ENCODE measurements around the gene TBL1XR1. TPM values are rescaled to one million over a fixed set of nuclear protein-coding genes. Genes with fewer than 3 reads are reported as not detected.

The TBL1XR1 gene
- 100 to 1,000 TPM; 131 to 180 TPM for total RNA-seq

DNA sequence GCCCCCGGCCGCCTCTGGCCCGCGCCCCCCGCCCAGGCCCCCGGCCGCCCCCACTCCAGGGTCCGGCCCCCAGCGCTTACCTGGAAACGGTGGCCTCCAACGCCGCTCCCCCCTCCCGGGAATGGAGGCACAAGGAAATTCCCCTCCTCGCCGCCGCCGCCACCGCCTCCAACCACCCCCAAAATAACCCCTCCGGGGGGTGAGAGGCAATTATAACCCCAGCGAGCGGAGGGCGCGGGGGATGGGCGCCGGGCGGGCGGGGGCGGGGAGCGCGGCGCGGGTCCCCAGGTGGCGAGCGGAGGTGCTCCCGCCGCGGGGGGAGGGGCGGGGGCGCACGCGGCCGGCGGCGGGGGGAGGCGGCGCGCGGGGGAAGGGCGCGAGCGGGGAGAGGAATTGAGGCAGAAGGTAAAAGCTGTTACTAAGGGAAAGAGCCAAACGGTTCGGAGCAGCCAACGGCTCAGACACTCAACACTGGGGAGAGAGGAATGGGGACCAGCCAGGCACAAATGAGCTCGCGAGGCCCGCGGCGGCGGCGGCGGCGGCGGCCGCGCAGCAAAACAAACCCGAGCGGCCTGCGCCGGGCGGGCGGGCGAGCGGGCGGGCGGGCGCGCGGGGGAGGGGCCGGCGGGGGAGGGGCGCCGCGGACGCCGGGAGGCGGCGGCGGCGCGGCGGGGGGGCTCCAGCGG, at the start of gene TBL1XR1:
TSS of gene TBL1XR1 (minus strand) at position 442 of the 686 bp plus-strand sequence. CDS start 132,505 bp downstream, outside the sequence.
- Mint-ChIP-seq H3K27me3 (no peaks in the 10 kb centered on the region), H3K27ac (peak within 1 kb of the TSS; percentile 93), H3K9me3 (no peaks in the 10 kb centered on the region), H3K36me3 (ENCODE audit: low read depth) (peaks cover 42% of the 10 kb centered on the region), H3K4me1 (peaks cover 47% of the 10 kb centered on the region), H3K4me3 (peak within 1 kb of the TSS; percentile 94)
- peak; percentile 44 for ATAC-seq (replicated peaks)

DNA sequence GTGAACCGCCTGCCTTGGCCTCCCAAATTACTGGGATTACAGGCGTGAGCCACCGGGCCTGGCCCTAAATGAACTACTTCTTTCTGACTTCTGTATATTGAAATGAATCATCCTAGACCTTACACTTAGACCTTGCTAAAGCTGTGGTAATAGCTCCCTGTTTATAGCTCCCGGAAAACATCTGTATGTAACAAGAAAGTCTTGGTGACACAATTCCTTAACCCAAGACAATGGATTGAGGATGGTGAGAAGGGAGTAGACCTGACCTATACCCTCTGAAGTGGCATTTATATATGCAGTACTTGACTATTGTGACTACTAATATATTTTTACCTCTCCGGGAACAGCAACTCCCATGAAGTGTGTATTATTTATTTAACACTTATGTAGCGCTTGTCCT, 48.0 kb upstream of the TBL1XR1 start:
- Mint-ChIP-seq H3K9me3 (peaks cover 3% of the 10 kb centered on the region), H3K27ac (no peak overlapping the region), H3K36me3 (ENCODE audit: low read depth) (no peaks in the 10 kb centered on the region), H3K4me1 (no peaks in the 10 kb centered on the region), H3K27me3 (no peaks in the 10 kb centered on the region), H3K4me3 (no peak overlapping the region)
- ATAC-seq (replicated peaks) = no peak

DNA sequence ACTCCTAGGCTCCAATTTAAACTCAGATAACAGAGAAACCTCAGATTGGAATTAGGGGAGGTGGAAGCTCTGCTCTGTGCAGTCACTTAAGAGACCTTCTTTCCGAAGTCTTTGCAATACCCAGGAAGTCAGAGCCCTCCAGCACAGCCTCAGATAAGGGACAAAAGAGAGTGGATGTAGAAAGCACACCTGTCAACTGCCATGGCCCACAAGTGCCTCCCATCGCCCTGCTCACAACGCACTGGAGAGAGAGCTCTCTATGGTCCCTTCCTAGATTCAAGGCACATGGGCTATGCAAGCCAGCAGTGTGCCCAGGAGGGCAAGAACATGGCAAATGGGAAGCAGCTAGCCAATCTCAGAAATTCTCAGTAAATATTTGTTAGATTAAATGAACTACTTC, 47.3 kb upstream of the TBL1XR1 start:
- no peak overlapping the region for H3K4me3 Mint-ChIP-seq

DNA sequence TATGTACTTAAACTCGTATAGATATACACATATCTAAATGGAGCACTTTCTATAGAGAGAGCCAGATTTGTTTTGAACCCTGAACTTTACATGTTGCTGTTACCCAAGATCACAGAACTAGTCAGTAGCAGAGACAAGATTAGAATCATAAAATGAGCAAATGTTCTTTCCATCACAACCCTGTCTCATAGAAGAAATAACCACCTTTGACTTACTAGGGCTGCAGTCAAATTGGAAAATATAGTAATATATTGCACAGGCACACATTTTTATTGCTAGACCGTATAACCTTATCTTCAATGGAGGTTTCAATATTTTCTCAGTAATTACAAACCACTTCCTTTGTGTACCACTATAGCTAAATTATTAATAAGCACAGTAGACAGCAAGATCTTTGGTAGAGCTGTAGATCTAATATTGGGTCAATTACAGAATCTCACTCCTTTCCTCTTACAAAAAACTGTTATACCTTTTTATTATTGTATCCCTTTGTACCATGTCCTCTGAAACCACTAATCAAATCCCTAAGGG, 41.5 kb upstream of the TBL1XR1 start:
- Mint-ChIP-seq H3K27ac (no peak overlapping the region), H3K4me3 (no peak overlapping the region), H3K9me3 (no peaks in the 10 kb centered on the region)

More for the DNA sequence above, 47.3 kb upstream of the TBL1XR1 start:
- H3K36me3 Mint-ChIP-seq (ENCODE audit: low read depth) = no peaks in the 10 kb centered on the region
- H3K27me3 Mint-ChIP-seq = no peaks in the 10 kb centered on the region
- peaks cover 3% of the 10 kb centered on the region for H3K9me3 Mint-ChIP-seq
- no peaks in the 10 kb centered on the region for H3K4me1 Mint-ChIP-seq
- ATAC-seq (replicated peaks) = no peak
- H3K27ac Mint-ChIP-seq = no peak overlapping the region

DNA sequence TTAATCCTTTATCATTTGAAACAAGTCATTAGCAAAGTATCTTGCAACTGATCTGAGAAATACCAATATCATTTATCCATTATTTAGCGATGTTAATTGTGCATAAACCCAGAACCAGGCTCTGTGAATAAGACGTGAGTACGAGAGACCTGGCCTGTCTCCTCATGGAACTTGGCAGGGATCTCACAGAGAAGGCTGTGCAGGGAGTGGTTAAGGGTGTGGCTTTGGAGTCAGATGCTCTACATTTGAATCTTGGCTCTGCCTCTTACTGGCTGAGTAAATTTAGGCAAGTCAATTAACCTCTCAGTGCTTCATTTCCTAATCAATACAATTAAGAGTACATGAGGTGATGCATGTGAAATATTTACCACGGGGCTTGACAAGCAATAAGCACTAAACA, 39.9 kb upstream of the TBL1XR1 start:
- Mint-ChIP-seq H3K9me3 (no peaks in the 10 kb centered on the region), H3K4me1 (peaks cover 11% of the 10 kb centered on the region), H3K36me3 (ENCODE audit: low read depth) (no peaks in the 10 kb centered on the region), H3K27ac (no peak overlapping the region), H3K27me3 (no peaks in the 10 kb centered on the region), H3K4me3 (no peak overlapping the region)
- no peak for ATAC-seq (replicated peaks)

More for the DNA sequence above, 41.5 kb upstream of the TBL1XR1 start:
- Mint-ChIP-seq H3K4me1 (peaks cover 11% of the 10 kb centered on the region), H3K27me3 (no peaks in the 10 kb centered on the region), H3K36me3 (ENCODE audit: low read depth) (no peaks in the 10 kb centered on the region)
- ATAC-seq (replicated peaks) = no peak

DNA sequence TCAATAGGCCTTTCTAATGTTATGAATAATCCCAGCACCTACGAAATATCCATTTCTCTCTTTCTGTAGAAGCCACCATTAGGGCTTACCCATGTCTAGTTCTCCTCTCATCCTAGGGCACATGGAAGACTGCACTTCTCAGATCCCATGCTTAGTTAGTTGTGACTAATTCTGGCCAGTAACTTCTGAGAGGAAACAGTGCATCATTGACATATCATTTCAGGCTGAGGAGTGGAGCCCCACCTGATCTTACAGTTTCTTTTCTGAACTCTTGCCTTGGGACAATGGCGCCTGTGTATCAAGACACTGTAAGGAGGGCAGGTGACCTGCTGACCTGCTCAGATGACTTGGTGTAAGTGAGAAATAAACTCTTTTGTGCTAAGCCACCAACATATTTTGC, 39.4 kb upstream of the TBL1XR1 start:
- H3K4me1 Mint-ChIP-seq = peaks cover 11% of the 10 kb centered on the region
- no peak overlapping the region for H3K4me3 Mint-ChIP-seq
- H3K36me3 Mint-ChIP-seq (ENCODE audit: low read depth) = no peaks in the 10 kb centered on the region
- ATAC-seq (replicated peaks) = peak; percentile 77
- no peaks in the 10 kb centered on the region for H3K9me3 Mint-ChIP-seq
- no peak overlapping the region for H3K27ac Mint-ChIP-seq
- no peaks in the 10 kb centered on the region for H3K27me3 Mint-ChIP-seq

DNA sequence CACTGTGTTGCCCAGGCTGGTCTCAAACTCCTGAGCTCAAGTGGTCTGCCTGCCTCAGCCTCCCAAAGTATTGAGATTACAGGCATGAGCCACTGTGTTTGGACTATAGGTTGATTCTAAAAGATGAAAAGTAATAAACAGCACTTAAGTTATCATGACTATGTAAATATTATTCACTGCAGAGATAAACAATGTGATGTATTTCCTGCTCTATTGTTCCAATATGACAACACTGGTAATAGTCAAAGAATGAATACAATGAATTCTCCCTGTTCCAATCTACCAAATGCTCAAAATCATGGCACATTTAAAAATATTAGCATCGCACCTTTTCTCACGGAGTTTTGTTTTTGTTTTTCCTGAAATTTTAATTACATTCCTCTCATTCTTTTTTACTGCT, 36.8 kb upstream of the TBL1XR1 start:
- Mint-ChIP-seq H3K27me3 (no peaks in the 10 kb centered on the region), H3K36me3 (ENCODE audit: low read depth) (no peaks in the 10 kb centered on the region), H3K27ac (no peak overlapping the region), H3K9me3 (no peaks in the 10 kb centered on the region), H3K4me1 (peaks cover 11% of the 10 kb centered on the region), H3K4me3 (no peak overlapping the region)
- no peak for ATAC-seq (replicated peaks)

DNA sequence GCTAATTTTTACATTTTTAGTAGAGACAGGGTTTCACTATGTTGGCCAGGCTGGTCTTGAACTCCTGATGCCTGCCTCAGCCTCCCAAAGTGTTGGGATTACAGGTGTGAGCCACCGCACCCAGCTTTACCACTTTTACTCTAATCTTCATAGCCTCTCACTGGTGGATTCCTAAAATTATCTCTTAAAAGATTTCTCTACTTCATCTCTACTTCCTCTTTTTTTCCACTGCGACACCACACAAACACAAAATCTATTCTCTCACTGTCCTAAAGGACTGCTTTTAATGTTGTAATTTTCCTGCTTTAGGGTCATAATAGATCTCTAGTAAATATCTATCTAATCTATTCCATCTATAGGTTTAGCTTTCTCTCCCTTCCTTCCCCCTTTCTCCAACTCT, 34.0 kb upstream of the TBL1XR1 start:
- Mint-ChIP-seq H3K9me3 (no peaks in the 10 kb centered on the region), H3K36me3 (ENCODE audit: low read depth) (no peaks in the 10 kb centered on the region), H3K27ac (no peak overlapping the region), H3K27me3 (no peaks in the 10 kb centered on the region), H3K4me1 (peaks cover under 1% of the 10 kb centered on the region), H3K4me3 (no peak overlapping the region)
- ATAC-seq (replicated peaks) = no peak

DNA sequence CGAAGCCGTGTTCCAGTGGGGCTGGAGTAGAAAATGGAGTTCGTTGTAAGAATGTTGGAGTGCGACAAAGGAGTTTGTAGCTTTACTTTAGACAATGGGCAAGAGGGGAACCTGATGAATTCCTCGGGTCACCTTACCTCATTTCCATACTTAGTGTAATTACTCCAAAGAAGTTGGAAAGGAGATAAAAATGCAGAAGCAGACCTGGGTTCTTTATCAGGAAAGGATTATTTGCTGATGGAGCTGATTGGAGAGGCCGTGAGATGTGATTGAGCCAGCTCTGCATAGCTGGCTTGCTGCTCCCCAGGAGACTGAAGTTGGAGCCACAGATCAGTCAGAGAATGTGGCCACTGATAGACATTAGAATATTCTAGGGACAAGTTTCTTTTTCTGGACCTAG, 33.4 kb upstream of the TBL1XR1 start:
- Mint-ChIP-seq H3K4me3 (no peak overlapping the region), H3K9me3 (no peaks in the 10 kb centered on the region)

DNA sequence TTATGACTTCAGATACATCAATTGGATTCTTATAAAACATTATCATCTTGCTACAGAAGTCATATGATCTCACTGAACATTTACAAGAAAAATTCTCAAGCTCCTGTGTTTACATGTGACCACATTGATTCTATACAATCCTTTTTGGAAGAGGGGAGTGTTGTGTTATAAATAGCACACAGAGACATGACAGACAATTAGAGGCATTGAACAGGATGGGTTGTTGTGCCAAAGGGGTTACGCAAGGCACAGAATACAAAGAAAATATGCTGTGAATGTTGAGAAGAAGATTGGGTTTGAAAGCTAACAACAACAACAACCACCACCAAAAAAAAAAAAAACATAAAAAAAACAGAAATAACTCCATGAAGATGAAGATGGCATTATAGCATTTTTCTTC, 32.5 kb upstream of the TBL1XR1 start:
- no peak overlapping the region for H3K27ac Mint-ChIP-seq
- ATAC-seq (replicated peaks) = no peak
- no peaks in the 10 kb centered on the region for H3K27me3 Mint-ChIP-seq
- no peak overlapping the region for H3K4me3 Mint-ChIP-seq
- H3K4me1 Mint-ChIP-seq = no peaks in the 10 kb centered on the region
- no peaks in the 10 kb centered on the region for H3K9me3 Mint-ChIP-seq
- H3K36me3 Mint-ChIP-seq (ENCODE audit: low read depth) = no peaks in the 10 kb centered on the region

More for the DNA sequence above, 33.4 kb upstream of the TBL1XR1 start:
- Mint-ChIP-seq H3K36me3 (ENCODE audit: low read depth) (no peaks in the 10 kb centered on the region), H3K27me3 (no peaks in the 10 kb centered on the region), H3K27ac (no peak overlapping the region), H3K4me1 (no peaks in the 10 kb centered on the region)
- ATAC-seq (replicated peaks) = no peak

DNA sequence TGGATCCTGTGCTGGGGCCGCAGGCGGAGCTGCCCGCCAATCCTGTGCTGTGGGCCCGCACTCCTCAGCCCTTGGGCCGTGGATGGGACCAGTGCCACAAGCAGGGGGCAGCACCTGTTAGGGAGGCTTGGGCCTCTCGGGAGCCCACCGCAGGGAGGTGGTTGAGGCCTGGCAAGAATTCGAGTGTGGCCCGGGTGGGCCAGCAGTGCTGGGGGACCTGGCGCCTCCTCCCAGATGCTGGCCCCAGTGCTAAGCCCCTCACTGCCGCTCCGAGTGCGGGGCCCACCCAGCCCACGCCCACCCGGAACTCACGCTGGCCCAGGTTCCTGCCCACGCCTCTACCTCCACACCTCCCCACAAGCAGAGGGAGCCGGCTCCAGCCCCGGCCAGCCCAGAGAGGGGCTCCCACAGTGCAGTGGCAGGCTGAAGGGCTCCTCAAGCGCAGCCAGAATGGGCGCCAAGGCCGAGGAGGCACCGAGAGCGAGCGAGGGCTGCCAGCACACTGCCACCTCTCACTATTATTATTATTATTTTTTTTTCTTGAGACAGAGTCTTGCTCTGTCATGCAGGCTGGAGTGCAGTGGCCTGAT, 31.4 kb upstream of the TBL1XR1 start:
- Mint-ChIP-seq H3K9me3 (no peaks in the 10 kb centered on the region), H3K4me1 (no peaks in the 10 kb centered on the region), H3K4me3 (no peak overlapping the region), H3K27ac (no peak overlapping the region), H3K27me3 (no peaks in the 10 kb centered on the region), H3K36me3 (ENCODE audit: low read depth) (no peaks in the 10 kb centered on the region)
- no peak for ATAC-seq (replicated peaks)

DNA sequence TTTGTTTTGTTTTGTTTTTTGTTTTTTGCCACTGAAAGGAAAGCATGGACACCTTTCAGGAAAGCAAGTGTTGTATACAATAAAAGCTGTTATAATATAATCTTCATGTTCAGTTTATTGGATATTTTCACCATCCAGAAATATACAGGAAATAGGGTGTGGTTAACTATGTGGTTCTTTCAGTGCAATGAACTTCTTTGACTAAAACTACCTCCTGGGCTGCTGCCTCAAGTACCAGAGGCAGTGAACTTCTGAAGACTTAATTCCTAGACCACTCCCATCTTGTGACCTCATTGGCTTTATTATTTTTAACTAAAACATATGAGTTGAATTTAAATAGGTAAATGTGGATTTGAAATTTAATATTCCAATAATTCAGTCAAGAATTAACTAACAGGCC, 27.1 kb upstream of the TBL1XR1 start:
- peaks cover 13% of the 10 kb centered on the region for H3K4me1 Mint-ChIP-seq
- no peak overlapping the region for H3K27ac Mint-ChIP-seq
- no peak overlapping the region for H3K4me3 Mint-ChIP-seq
- no peak for ATAC-seq (replicated peaks)
- H3K9me3 Mint-ChIP-seq = no peaks in the 10 kb centered on the region
- no peaks in the 10 kb centered on the region for H3K36me3 Mint-ChIP-seq (ENCODE audit: low read depth)
- H3K27me3 Mint-ChIP-seq = no peaks in the 10 kb centered on the region

DNA sequence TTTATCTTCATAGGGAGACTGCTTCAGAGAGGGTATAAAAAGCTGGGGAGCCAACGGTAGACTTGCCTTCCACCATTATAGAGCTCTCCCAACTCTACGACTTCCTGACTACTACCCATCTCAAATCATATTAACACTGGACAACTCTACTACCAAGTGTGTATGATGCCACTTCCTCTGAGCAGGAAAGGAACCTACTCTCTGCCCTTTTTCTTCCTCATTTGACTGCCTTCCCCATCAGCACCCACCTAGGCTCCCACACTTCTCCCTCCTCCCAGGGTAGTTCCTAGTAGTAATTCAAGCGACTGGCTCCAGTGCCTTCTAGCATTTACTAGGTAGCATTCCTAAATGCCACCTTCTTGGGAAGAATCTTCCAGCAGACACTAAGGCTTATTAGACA, 24.5 kb upstream of the TBL1XR1 start:
- H3K4me3 Mint-ChIP-seq = no peak overlapping the region
- H3K4me1 Mint-ChIP-seq = peaks cover 13% of the 10 kb centered on the region
- H3K27ac Mint-ChIP-seq = no peak overlapping the region
- no peaks in the 10 kb centered on the region for H3K36me3 Mint-ChIP-seq (ENCODE audit: low read depth)
- no peaks in the 10 kb centered on the region for H3K27me3 Mint-ChIP-seq
- H3K9me3 Mint-ChIP-seq = no peaks in the 10 kb centered on the region
- ATAC-seq (replicated peaks) = no peak

DNA sequence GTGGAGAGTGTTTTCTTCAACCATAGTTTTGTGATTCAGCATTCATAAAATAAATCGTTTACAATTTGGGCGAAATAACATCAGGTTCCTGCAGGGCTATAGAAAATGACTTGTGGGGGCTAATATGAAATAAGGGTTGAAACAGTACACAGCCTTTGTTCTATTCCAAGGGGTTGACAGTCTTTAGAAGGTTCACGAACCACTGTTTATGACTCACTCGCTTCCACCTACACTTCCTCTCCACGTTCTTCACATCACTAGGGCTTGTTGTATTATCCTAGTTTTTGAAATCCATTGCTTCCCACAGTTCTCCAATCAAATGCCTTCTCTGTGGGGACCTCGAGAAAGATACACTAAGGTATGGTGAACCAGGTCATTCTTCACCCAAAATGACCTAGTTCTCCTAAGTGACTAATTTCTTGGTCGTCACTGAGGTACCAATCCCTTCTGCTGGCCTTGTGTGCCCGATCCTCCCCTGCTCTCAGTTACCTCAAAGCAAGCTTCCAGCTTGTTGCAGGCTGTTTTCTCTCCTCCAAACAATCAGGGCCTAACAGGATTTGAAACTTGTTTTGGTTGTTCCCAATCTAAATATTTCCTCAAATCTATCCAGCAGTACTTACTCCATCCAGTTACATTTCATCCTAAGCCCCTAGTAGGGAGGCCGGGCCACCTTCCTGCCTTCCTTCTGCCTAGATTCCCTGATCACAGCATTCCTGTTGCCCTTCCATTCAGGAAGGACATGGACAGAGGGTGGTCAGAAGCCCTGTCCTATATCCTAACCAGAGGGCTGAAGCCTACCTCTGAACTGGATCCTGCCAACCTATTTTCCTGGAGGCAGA, 23.1 kb upstream of the TBL1XR1 start:
- Mint-ChIP-seq H3K27me3 (no peaks in the 10 kb centered on the region), H3K9me3 (no peaks in the 10 kb centered on the region), H3K4me1 (peaks cover 13% of the 10 kb centered on the region), H3K4me3 (peak overlapping the region; percentile 1), H3K27ac (peak overlapping the region; percentile 24), H3K36me3 (ENCODE audit: low read depth) (no peaks in the 10 kb centered on the region)
- peak; percentile 80 for ATAC-seq (replicated peaks)

Measured in activated T-helper 17 cell treated with anti-CD3 and anti-CD28 coated beads, Interleukin-2, amount 50 U/mL, for 72 hours (primary cell).